Colonic mucosa (tissue), 4 donors: ENCODE results near the gene TASP1. TPM values are rescaled to one million over a fixed set of nuclear protein-coding genes. Genes with fewer than 3 reads are reported as not detected.
"Not testable (repeated sequence)": the region's sequence is repeated elsewhere in the genome, so short reads cannot be mapped to it uniquely, and the experiment has no call there.

Experiments used
- DNase-seq: peaks from one replicate; pipeline ENCODE4 v3.0.0-alpha.2; 2020
- H3K27ac ChIP-seq: fragments of 200-600 bp; one replicate; pipeline ENCODE4 v1.8.0; 2021
- H3K27me3 ChIP-seq: fragments of 200-600 bp; one replicate; pipeline ENCODE4 v1.8.0; 2021
- H3K36me3 ChIP-seq: fragments of 200-600 bp; one replicate; pipeline ENCODE4 v1.8.0; 2021
- H3K4me1 ChIP-seq: fragments of 200-600 bp; one replicate; pipeline ENCODE4 v1.8.0; 2021; ENCODE audit warnings: mild to moderate bottlenecking
- H3K4me3 ChIP-seq: fragments of 200-600 bp; one replicate; pipeline ENCODE4 v1.8.0; 2021
- H3K9ac ChIP-seq, 2 donors: one replicate each; pipeline ENCODE4 v1.7.0; 2013; ENCODE audit warnings: control low read depth in 2 of 2, low read depth in 2 of 2, low read length in 2 of 2
- H3K9me3 ChIP-seq: fragments of 200-600 bp; one replicate; pipeline ENCODE4 v1.8.0; 2021
- CTCF ChIP-seq: fragments of 200-600 bp; IDR thresholded peaks from one replicate; pipeline ENCODE4 v1.8.0; 2022; ENCODE audit warnings: antibody characterized with exemption, mild to moderate bottlenecking
- intact Hi-C: fragments of 100-400 bp; cut with DNase I; formaldehyde crosslinking; loops from one replicate; pipeline ENCODE4 v1.14.1; 2022
- total RNA-seq, 2 donors: library from RNA; stranded (reverse); fragmentation: NEBNext Ultra II Directional in 1 of 2; extraction: Animal tissue kit (Norgen Biotek cat#: 25700) in 1 of 2; gene quantifications; one replicate each; pipeline ENCODE4 v1.2.1, GENCODE V29; 2021
- donor health status: healthy.
- donor health status: DM: no; HTN: no; CAD: no.
- donor health status: DM: no; HTN: no; CAD: no.

Gene TASP1
- total RNA-seq, 2 donors from 2014 or later, result 9.4 to 12.6 TPM

GRCh38 chr20:13364278-13365170 is 274.2 kb downstream of the TASP1 start:
- DNase-seq, result no peak
- Histone ChIP-seq H3K4me3 (no peak overlapping the region), H3K27ac (no peak overlapping the region), H3K36me3 (no peaks in the 10 kb centered on the region), H3K9ac (no peak overlapping the region), H3K9me3 (no peaks in the 10 kb centered on the region), H3K27me3 (no peaks in the 10 kb centered on the region), H3K4me1 (no peaks in the 10 kb centered on the region)
- TF ChIP-seq CTCF, result no peak
- intact Hi-C loops, result no loop called here

GRCh38 chr20:13363473-13363872 is 275.3 kb downstream of the TASP1 start:
- intact Hi-C loops, result no loop called here
- H3K36me3 ChIP-seq, result no peaks in the 10 kb centered on the region
- no peaks in the 10 kb centered on the region for H3K27me3 ChIP-seq
- DNase-seq, result no peak
- no peaks in the 10 kb centered on the region for H3K4me1 ChIP-seq
- H3K9me3 ChIP-seq, result no peaks in the 10 kb centered on the region
- no peak for TF ChIP-seq CTCF
- H3K4me3 ChIP-seq, result no peak overlapping the region
- H3K27ac ChIP-seq, result no peak overlapping the region
- H3K9ac ChIP-seq, result no peak overlapping the region

- H3K27me3 ChIP-seq, H3K9me3 ChIP-seq, H3K9ac ChIP-seq, H3K4me1 ChIP-seq, H3K36me3 ChIP-seq, H3K27ac ChIP-seq, intact Hi-C loops, H3K4me3 ChIP-seq, DNase-seq: not testable (repeated sequence)
These were observed 276.6 kb downstream of the TASP1 start for GRCh38 chr20:13362165-13362564.

GRCh38 chr20:13358936-13359335 is 279.8 kb downstream of the TASP1 start:
- H3K4me3 ChIP-seq, DNase-seq, H3K27ac ChIP-seq, H3K9ac ChIP-seq, H3K27me3 ChIP-seq, H3K9me3 ChIP-seq, intact Hi-C loops, H3K4me1 ChIP-seq, H3K36me3 ChIP-seq: not testable (repeated sequence)

GRCh38 chr20:13357782-13358181 is 280.9 kb downstream of the TASP1 start:
- DNase-seq, H3K9ac ChIP-seq, H3K4me1 ChIP-seq, H3K27ac ChIP-seq, H3K27me3 ChIP-seq, H3K36me3 ChIP-seq, H3K4me3 ChIP-seq, H3K9me3 ChIP-seq, intact Hi-C loops: not testable (repeated sequence)

- Histone ChIP-seq H3K9ac (no peak overlapping the region), H3K9me3 (no peaks in the 10 kb centered on the region), H3K4me3 (no peak overlapping the region), H3K4me1 (no peaks in the 10 kb centered on the region), H3K36me3 (no peaks in the 10 kb centered on the region), H3K27ac (no peak overlapping the region), H3K27me3 (no peaks in the 10 kb centered on the region)
- no peak for TF ChIP-seq CTCF
- no peak for DNase-seq
- intact Hi-C loops, result no loop called here
These were observed 282.1 kb downstream of the TASP1 start for GRCh38 chr20:13356591-13356990.

GRCh38 chr20:13355941-13356486 is 282.7 kb downstream of the TASP1 start:
- DNase-seq, result no peak
- Histone ChIP-seq H3K9ac (no peak overlapping the region), H3K36me3 (no peaks in the 10 kb centered on the region), H3K4me3 (no peak overlapping the region), H3K4me1 (no peaks in the 10 kb centered on the region), H3K9me3 (no peaks in the 10 kb centered on the region), H3K27me3 (no peaks in the 10 kb centered on the region), H3K27ac (no peak overlapping the region)
- intact Hi-C loops, result no loop called here
- no peak for TF ChIP-seq CTCF
